ENCODE results near the gene LIPC.

The LIPC gene

DNA sequence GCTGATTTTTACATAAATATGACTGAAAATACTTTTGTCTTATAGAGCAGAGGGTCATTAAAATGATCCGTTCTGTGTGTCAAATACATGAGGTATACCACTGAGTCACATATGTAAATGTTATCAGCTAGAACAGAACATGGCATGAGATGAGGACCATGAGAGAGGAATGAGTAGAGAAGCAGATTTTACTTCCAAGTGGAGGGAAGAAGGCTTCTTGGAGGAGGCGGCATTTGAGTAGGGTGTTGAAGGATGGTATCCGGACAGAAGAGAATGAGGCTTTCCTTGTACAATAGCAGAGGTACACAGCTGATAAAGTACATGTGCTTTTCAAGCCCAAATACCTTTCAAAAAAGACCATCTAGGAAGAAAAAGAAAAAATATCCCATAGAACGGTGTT lies 4.8 kb downstream of the LIPC start:
- TF ChIP-seq, protein P1, sequence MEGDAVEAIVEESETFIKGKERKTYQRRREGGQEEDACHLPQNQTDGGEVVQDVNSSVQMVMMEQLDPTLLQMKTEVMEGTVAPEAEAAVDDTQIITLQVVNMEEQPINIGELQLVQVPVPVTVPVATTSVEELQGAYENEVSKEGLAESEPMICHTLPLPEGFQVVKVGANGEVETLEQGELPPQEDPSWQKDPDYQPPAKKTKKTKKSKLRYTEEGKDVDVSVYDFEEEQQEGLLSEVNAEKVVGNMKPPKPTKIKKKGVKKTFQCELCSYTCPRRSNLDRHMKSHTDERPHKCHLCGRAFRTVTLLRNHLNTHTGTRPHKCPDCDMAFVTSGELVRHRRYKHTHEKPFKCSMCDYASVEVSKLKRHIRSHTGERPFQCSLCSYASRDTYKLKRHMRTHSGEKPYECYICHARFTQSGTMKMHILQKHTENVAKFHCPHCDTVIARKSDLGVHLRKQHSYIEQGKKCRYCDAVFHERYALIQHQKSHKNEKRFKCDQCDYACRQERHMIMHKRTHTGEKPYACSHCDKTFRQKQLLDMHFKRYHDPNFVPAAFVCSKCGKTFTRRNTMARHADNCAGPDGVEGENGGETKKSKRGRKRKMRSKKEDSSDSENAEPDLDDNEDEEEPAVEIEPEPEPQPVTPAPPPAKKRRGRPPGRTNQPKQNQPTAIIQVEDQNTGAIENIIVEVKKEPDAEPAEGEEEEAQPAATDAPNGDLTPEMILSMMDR (conservative IDR thresholded peaks at IDR 0.05; ENCODE audit: control insufficient read depth, insufficient read depth, low read depth, low read length) = no peak
- H3K4me3 ChIP-seq (ENCODE audit: control insufficient read depth, low read depth, low read length) = no peak overlapping the region
- DNase-seq (ENCODE audit: low read depth) = no peak

DNA sequence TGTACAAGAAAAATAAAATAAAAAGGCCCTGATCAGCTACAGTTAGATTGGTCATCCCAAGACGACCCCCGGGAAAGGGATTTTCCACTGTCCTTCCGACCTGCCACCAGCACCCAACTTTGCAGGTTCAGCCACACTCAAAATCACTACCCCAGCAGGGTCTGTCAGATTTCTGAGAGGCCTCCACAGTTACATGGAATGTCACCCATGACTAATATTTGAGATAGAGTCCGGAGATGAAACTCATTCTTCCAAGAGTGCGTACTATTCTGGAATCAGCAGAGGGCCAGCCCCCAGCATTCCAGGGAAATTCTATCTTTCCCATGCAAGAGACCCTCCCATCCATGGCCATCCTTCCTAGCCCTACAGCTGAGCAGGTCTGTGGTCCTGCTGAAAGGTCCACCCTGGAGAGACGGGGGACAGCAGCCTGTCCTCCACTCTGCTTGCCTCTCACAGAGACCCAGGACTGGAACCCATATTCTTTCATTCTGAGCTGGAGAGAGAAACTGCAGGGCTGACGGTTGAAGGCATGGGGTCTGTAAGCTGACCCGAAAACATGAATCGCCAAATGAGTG lies 5.8 kb downstream of the LIPC start:
- TF ChIP-seq, protein P1 (conservative IDR thresholded peaks at IDR 0.05; ENCODE audit: control insufficient read depth, insufficient read depth, low read depth, low read length) = no peak
- no peak for DNase-seq (ENCODE audit: low read depth)
- H3K4me3 ChIP-seq (ENCODE audit: control insufficient read depth, low read depth, low read length) = no peak overlapping the region

DNA sequence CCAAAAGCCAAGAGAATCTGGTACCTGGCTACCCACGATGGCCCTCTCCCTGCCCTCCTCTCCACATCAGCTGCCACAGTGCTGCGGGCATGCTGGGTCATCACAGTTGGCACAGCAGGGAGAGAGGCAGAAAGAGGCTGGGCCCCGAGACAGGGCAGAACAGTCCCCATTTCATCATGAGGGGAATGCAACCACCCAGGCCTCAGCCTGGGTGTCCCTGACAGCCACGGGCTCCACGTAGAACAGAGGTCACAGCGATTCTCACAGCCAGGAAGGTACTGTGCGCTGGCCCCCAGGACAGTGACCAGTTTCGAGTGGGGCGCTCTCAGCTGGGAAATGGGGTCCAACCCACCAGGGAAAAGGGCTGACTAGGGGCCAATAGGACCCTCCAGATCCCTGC lies 6.3 kb downstream of the LIPC start:
- H3K4me3 ChIP-seq (ENCODE audit: control insufficient read depth, low read depth, low read length) = no peak overlapping the region
- TF ChIP-seq, protein P1 (conservative IDR thresholded peaks at IDR 0.05; ENCODE audit: control insufficient read depth, insufficient read depth, low read depth, low read length) = no peak
- no peak for DNase-seq (ENCODE audit: low read depth)

DNA sequence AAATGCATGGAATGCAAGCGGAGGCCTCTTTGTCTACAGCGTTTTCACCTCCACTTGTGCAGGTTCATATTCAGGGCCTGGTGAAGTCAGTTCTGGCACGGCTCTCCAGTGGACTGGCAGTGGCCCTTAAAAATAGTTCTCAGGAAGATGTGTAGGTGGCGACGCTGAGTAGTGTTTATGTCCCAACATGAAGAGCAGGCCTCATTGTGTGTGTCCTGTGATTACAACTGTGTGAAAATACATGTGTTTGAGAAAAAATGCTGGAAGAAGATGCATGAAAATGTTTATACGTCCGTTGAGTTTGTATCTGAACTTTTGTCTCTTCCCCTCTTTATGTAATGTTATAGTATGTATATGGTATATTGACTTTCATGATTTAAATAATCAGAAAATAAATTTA lies 7.2 kb downstream of the LIPC start:
- TF ChIP-seq, protein P1 (conservative IDR thresholded peaks at IDR 0.05; ENCODE audit: control insufficient read depth, insufficient read depth, low read depth, low read length) = no peak
- no peak overlapping the region for H3K4me3 ChIP-seq (ENCODE audit: control insufficient read depth, low read depth, low read length)
- DNase-seq (ENCODE audit: low read depth) = peak; percentile 42

DNA sequence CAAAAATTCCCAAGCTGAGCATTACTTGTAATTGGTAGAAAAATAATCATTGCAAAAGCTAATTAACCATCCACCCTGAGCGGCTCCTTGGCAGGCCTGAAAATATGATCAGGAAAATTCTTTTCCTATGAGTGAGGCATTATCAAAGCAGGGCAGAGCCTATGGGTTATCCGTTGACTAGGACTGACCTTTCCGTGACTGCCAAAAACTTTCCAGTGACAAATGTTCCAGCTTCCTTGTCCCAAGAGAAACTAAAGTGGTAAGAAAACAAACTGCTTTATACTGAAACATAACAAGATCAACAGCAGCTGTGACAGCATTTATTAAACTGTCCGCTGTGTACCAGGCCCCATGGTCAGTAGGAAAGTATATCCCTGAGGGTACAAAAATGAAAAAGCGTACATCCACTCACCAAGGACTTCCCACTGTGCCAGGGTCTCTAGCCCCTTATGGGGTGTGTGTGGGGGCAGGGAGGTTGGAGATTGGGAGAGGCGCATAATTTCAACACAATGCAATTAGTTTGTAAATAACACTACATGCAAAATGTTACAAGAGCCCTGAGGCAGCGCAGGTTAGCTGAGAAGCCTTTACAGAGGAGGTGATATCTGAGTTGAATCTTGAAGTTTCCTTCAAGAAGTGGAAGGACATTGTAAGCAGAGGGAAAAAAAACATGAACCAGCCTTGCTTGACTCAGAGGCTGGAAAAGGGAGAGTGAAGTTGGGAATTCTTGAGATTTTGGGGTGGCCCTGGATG lies 8.5 kb downstream of the LIPC start:
- DNase-seq (ENCODE audit: low read depth) = peak; percentile 80

DNA sequence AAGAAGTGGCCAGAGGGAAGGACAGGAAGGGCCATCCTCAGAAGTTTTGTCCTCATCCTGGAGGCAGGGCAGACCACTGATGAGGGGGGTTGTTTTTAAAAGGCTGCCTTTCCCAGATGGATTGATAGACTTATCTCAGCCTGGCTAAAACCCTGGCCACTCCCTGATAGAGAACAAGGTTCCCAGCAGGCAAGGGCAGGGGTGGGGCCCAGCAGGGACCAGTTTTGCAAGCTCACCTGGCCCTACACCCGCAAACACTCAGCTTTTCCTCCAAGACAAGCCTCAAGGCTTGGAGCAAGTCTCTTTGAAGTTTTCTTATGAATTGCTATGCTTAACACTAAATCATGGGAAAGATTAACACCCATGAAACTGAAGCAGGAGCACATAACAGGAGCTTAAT lies 9.1 kb downstream of the LIPC start:
- DNase-seq (ENCODE audit: low read depth) = no peak
- H3K4me3 ChIP-seq (ENCODE audit: control insufficient read depth, low read depth, low read length) = no peak overlapping the region
- TF ChIP-seq, protein P1 (conservative IDR thresholded peaks at IDR 0.05; ENCODE audit: control insufficient read depth, insufficient read depth, low read depth, low read length) = no peak

More for the DNA sequence above, 8.5 kb downstream of the LIPC start:
- TF ChIP-seq, protein P1 (conservative IDR thresholded peaks at IDR 0.05; ENCODE audit: control insufficient read depth, insufficient read depth, low read depth, low read length) = no peak
- H3K4me3 ChIP-seq (ENCODE audit: control insufficient read depth, low read depth, low read length) = no peak overlapping the region

Measured in fibroblast of mammary gland (primary cell).